ENCODE results near the gene EEFSEC. TPM values are rescaled to one million over a fixed set of nuclear protein-coding genes. Genes with fewer than 3 reads are reported as not detected.

Gene EEFSEC
- total RNA-seq, 1 experiment from 2014 or later: 9.6 TPM

GRCh38 chr3:128257632-128258031, 104.4 kb downstream of the EEFSEC start:
- H3K79me2 ChIP-seq (ENCODE audit: low read length): no peaks in the 10 kb centered on the region
- no peak for DNase-seq
- intact Hi-C loops (cut with micrococcal nuclease): no loop called here
- H2AFZ ChIP-seq (ENCODE audit: low read length): no peak overlapping the region
- ATAC-seq: no peak
- no peak overlapping the region for H3K9ac ChIP-seq (ENCODE audit: low read length)
- H4K20me1 ChIP-seq (ENCODE audit: low read length): no peaks in the 10 kb centered on the region
- BruUV-seq (replicated peaks): no TSS peak
- H3K4me3 ChIP-seq (ENCODE audit: low read length): no peak overlapping the region
- no peak overlapping the region for H3K27ac ChIP-seq (ENCODE audit: low read length)
- no peak overlapping the region for H3K4me2 ChIP-seq (ENCODE audit: low read length)
- no peaks in the 10 kb centered on the region; the same call in 1 of the 2 replicates for H3K36me3 ChIP-seq (ENCODE audit: low read depth, low read length)
- H3K27me3 ChIP-seq (ENCODE audit: low read length): no peaks in the 10 kb centered on the region
- no peaks in the 10 kb centered on the region for H3K9me2 ChIP-seq (replicated peaks; ENCODE audit: low read length)
- ChIA-PET CTCF (interaction anchor here (0.6 kb wide), 1 partner anchor 87 kb away, joined by 3 read pairs; no protein-coding TSS in a partner anchor), POLR2A (ENCODE audit: unreplicated experiment) (no interaction called here)
- H3K4me1 ChIP-seq (ENCODE audit: insufficient read depth, low read length): no peaks in the 10 kb centered on the region
- H3K9me3 ChIP-seq (ENCODE audit: low read length): no peaks in the 10 kb centered on the region
- TF ChIP-seq CTCF (conservative IDR thresholded peaks at IDR 0.05; ENCODE audit: low read depth, low read length) (no peak), EZH2 (IDR thresholded peaks at IDR 0.05; ENCODE audit: low read length, unreplicated experiment) (no peak), EZH2phosphoT487 (IDR thresholded peaks at IDR 0.05; ENCODE audit: borderline replicate concordance, low read length) (no peak)
- no peaks in the 10 kb centered on the region for H3F3A ChIP-seq (ENCODE audit: low read length, unreplicated experiment)

- Histone ChIP-seq H3K79me2 (ENCODE audit: low read length) (no peaks in the 10 kb centered on the region), H3K9me3 (ENCODE audit: low read length) (no peaks in the 10 kb centered on the region), H3K4me2 (ENCODE audit: low read length) (no peak overlapping the region), H3F3A (ENCODE audit: low read length, unreplicated experiment) (no peaks in the 10 kb centered on the region), H3K9me2 (replicated peaks; ENCODE audit: low read length) (no peaks in the 10 kb centered on the region), H3K9ac (ENCODE audit: low read length) (no peak overlapping the region), H2AFZ (ENCODE audit: low read length) (no peak overlapping the region), H3K4me1 (ENCODE audit: insufficient read depth, low read length) (no peaks in the 10 kb centered on the region), H3K4me3 (ENCODE audit: low read length) (no peak overlapping the region), H3K27ac (ENCODE audit: low read length) (no peak overlapping the region), H3K27me3 (ENCODE audit: low read length) (no peaks in the 10 kb centered on the region), H3K36me3 (ENCODE audit: low read depth, low read length) (no peaks in the 10 kb centered on the region; the same call in 1 of the 2 replicates), H4K20me1 (ENCODE audit: low read length) (no peaks in the 10 kb centered on the region)
- intact Hi-C loops (cut with micrococcal nuclease): no loop called here
- POLR2A ChIA-PET (ENCODE audit: unreplicated experiment): no interaction called here
- no peak for TF ChIP-seq CTCF (conservative IDR thresholded peaks at IDR 0.05; ENCODE audit: low read depth, low read length)
- TF ChIP-seq EZH2 (IDR thresholded peaks at IDR 0.05; ENCODE audit: low read length, unreplicated experiment): no peak
- no peak for TF ChIP-seq EZH2phosphoT487 (IDR thresholded peaks at IDR 0.05; ENCODE audit: borderline replicate concordance, low read length)
- CTCF ChIA-PET: no interaction called here
- ATAC-seq (no peak), DNase-seq (no peak)
- no TSS peak for BruUV-seq (replicated peaks)
These were observed 107.0 kb downstream of the EEFSEC start for GRCh38 chr3:128260275-128260674.

- Histone ChIP-seq H3K9ac (ENCODE audit: low read length) (no peak overlapping the region), H3K4me2 (ENCODE audit: low read length) (no peak overlapping the region), H3K9me2 (replicated peaks; ENCODE audit: low read length) (no peaks in the 10 kb centered on the region), H3K9me3 (ENCODE audit: low read length) (no peaks in the 10 kb centered on the region), H4K20me1 (ENCODE audit: low read length) (no peaks in the 10 kb centered on the region), H3K4me1 (ENCODE audit: insufficient read depth, low read length) (no peaks in the 10 kb centered on the region), H3K4me3 (ENCODE audit: low read length) (no peak overlapping the region), H3K27me3 (ENCODE audit: low read length) (no peaks in the 10 kb centered on the region), H3K27ac (ENCODE audit: low read length) (no peak overlapping the region), H3K36me3 (ENCODE audit: low read depth, low read length) (no peaks in the 10 kb centered on the region; the same call in 1 of the 2 replicates), H3K79me2 (ENCODE audit: low read length) (no peaks in the 10 kb centered on the region), H3F3A (ENCODE audit: low read length, unreplicated experiment) (no peaks in the 10 kb centered on the region), H2AFZ (ENCODE audit: low read length) (no peak overlapping the region)
- ATAC-seq: no peak
- POLR2A ChIA-PET (ENCODE audit: unreplicated experiment): no interaction called here
- TF ChIP-seq EZH2 (IDR thresholded peaks at IDR 0.05; ENCODE audit: low read length, unreplicated experiment) (no peak), CTCF (conservative IDR thresholded peaks at IDR 0.05; ENCODE audit: low read depth, low read length) (no peak), EZH2phosphoT487 (IDR thresholded peaks at IDR 0.05; ENCODE audit: borderline replicate concordance, low read length) (no peak)
- BruUV-seq (replicated peaks): no TSS peak
- no peak for DNase-seq
- CTCF ChIA-PET: no interaction called here
- intact Hi-C loops (cut with micrococcal nuclease): no loop called here
These were observed 109.2 kb downstream of the EEFSEC start for GRCh38 chr3:128262457-128262856.

Data from PC-3 (cell line).